GM21576 (cell line): ENCODE measurements around the gene FAM9B.

Source experiments
- ATAC-seq: cut with Tn5 transposase; IDR thresholded peaks from one replicate; pipeline ENCODE4 v1.9.1; 2021; ENCODE audit warnings: mild to moderate bottlenecking, moderate library complexity; ENCODE audit not compliant: unreplicated experiment

Gene FAM9B

DNA sequence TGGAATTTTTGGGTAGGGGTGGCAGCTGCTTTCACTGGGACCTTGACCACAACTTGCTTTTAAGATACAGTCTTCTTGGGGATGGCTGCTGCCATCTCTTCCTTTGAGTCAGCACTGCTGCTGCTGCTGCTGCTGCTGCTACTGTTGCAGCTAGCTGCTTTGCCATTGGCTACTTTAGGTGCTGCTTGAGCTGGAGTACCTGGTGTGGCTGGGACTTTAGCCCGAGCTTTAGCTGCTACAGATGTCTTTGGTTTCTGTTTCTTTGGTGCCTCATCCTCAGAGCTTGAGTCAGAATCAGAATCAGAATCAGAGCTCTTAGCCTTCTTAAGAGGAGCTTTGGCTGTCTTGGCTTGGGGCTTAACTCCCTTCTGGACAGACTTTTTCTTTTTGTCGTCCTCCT, 52.2 kb downstream of the FAM9B start:
- ATAC-seq, result no peak

DNA sequence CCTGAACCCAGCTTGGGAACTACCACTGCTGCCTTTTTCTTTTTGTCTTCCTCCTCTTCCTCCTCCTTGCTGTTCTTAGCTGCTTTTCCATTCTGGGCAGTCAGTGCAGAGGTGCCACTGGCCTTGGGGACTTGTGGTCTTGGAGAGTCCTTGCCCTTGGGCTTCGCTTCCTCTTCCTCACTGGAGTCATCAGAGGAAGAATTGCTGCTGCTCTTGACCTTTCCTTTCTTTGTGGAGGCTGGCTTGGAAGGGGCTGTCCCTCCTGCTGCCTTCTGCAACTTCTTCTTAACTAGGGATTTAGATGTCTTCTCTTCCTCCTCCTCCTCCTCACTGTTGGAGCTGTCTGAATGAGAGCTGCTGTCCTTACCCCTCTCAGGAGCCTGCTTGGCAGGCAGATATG, 53.2 kb downstream of the FAM9B start:
- ATAC-seq, result no peak
